HG03457 (cell line): ENCODE measurements around the gene POLR2C.
"Not testable (repeated sequence)": the region's sequence is repeated elsewhere in the genome, so short reads cannot be mapped to it uniquely, and the experiment has no call there.

Experiments used
- ATAC-seq: cut with Tn5 transposase; IDR thresholded peaks from one replicate; pipeline ENCODE4 v1.9.1; 2021; ENCODE audit warnings: moderate number of reproducible peaks; ENCODE audit not compliant: unreplicated experiment

POLR2C gene

GRCh38 chr16:57462209-57462977 is at the start of gene POLR2C:
Gene POLR2C, plus strand, starts transcription at chr16:57462679. Its CDS starts 46 bp downstream, at chr16:57462725.
- peak; percentile 81 for ATAC-seq

- ATAC-seq, result peak; percentile 55
These were observed 49.2 kb upstream of the POLR2C start for GRCh38 chr16:57413301-57413730.

- ATAC-seq, result no peak
These were observed 48.7 kb upstream of the POLR2C start for GRCh38 chr16:57413733-57414132.

GRCh38 chr16:57416084-57416483 is 46.4 kb upstream of the POLR2C start:
- ATAC-seq, result no peak

- no peak for ATAC-seq
These were observed 43.0 kb upstream of the POLR2C start for GRCh38 chr16:57419506-57419905.

- ATAC-seq, result no peak
These were observed 40.2 kb upstream of the POLR2C start for GRCh38 chr16:57422026-57422944.

- ATAC-seq, result no peak
These were observed 39.3 kb upstream of the POLR2C start for GRCh38 chr16:57423152-57423551.

- no peak for ATAC-seq
These were observed 37.9 kb upstream of the POLR2C start for GRCh38 chr16:57424583-57424982.

GRCh38 chr16:57426356-57426755 is 36.1 kb upstream of the POLR2C start:
- no peak for ATAC-seq

- ATAC-seq, result no peak
These were observed 35.2 kb upstream of the POLR2C start for GRCh38 chr16:57427307-57427706.

- ATAC-seq, result no peak
These were observed 34.7 kb upstream of the POLR2C start for GRCh38 chr16:57427824-57428223.

GRCh38 chr16:57430955-57431354 is 31.5 kb upstream of the POLR2C start:
- ATAC-seq, result no peak

GRCh38 chr16:57432505-57432904 is 30.0 kb upstream of the POLR2C start:
- ATAC-seq, result no peak

GRCh38 chr16:57432989-57433388 is 29.5 kb upstream of the POLR2C start:
- no peak for ATAC-seq

GRCh38 chr16:57434003-57434402 is 28.5 kb upstream of the POLR2C start:
- no peak for ATAC-seq

- ATAC-seq, result no peak
These were observed 26.6 kb upstream of the POLR2C start for GRCh38 chr16:57435838-57436237.

- not testable (repeated sequence) for ATAC-seq
These were observed 22.5 kb upstream of the POLR2C start for GRCh38 chr16:57439947-57440346.

GRCh38 chr16:57440551-57440950 is 21.9 kb upstream of the POLR2C start:
- ATAC-seq, result not testable (repeated sequence)

- no peak for ATAC-seq
These were observed 17.8 kb upstream of the POLR2C start for GRCh38 chr16:57444711-57445110.

- no peak for ATAC-seq
These were observed 17.0 kb upstream of the POLR2C start for GRCh38 chr16:57445510-57445909.

- no peak for ATAC-seq
These were observed 15.8 kb upstream of the POLR2C start for GRCh38 chr16:57446531-57447185.
